ENCODE results near the gene SNX14. TPM values are rescaled to one million over a fixed set of nuclear protein-coding genes. Genes with fewer than 3 reads are reported as not detected.

Gene SNX14
- total and polyA plus RNA-seq, 10 of the 15 experiments (the other 5 are each of a cell fraction or from before 2014, with no cell fraction given) = 34.2 to 122 (median 51.0) TPM

- TF ChIP-seq CUX1 (IDR thresholded peaks at IDR 0.05; ENCODE audit: insufficient replicate concordance, low read depth, low read length) (no peak), DPF2 (IDR thresholded peaks at IDR 0.05) (no peak)
Observed at GRCh38 chr6:85556992-85557668, 36.5 kb downstream of the SNX14 start (continued).

GRCh38 chr6:85552652-85553051 is 41.0 kb downstream of the SNX14 start:
- Histone ChIP-seq H2AFZ (ENCODE audit: control insufficient read depth, low read depth, low read length) (no peak overlapping the region), H3K4me3 (no peak overlapping the region), H4K20me1 (ENCODE audit: control insufficient read depth, insufficient read depth) (no peaks in the 10 kb centered on the region), H3K27me3 (replicated peaks in 1 of 2; ENCODE audit: control insufficient read depth in 2 of 2, insufficient read depth in 2 of 2, low read length in 1 of 2) (no peaks in the 10 kb centered on the region), H3K36me3 (ENCODE audit: control insufficient read depth in 2 of 2, insufficient read depth in 2 of 2, low read length in 1 of 2) (peaks cover 0 to 7% of the 10 kb centered on the region in 2 experiments; a peak in 1 of 4 replicates), H3K9ac (ENCODE audit: control insufficient read depth, insufficient read depth, low read length) (no peak overlapping the region), H3K4me2 (ENCODE audit: control insufficient read depth, insufficient read depth) (no peak overlapping the region), H3K27ac (ENCODE audit: control insufficient read depth, insufficient read depth) (no peak overlapping the region), H3K79me2 (ENCODE audit: control insufficient read depth, insufficient read depth, low read length) (no peaks in the 10 kb centered on the region), H3K4me1 (ENCODE audit: control insufficient read depth, insufficient read depth, low read length) (no peaks in the 10 kb centered on the region), H3K9me3 (replicated peaks; ENCODE audit: control insufficient read depth, insufficient read depth, low read length) (peaks cover 4% of the 10 kb centered on the region; the same call in 1 of the 3 replicates)
- ChIA-PET CTCF (no interaction called here), POLR2A (no interaction called here), SMC1A (ENCODE audit: uncharacterized antibody, unreplicated experiment) (no interaction called here), RAD21 (ENCODE audit: unreplicated experiment) (no interaction called here)
- in situ Hi-C loops (cut with MboI) = no loop called here
- WGBS (ENCODE audit: insufficient coverage, insufficient replicate concordance, low lambda C conversion rate, missing lambda C conversion rate) = 94% methylated on average over 3 of the region's 3 CpGs
- ATAC-seq (no peak), DNase-seq (ENCODE audit: low read depth, low spot score) (no peak), FAIRE-seq (no peak)
- BruUV-seq (replicated peaks) = no TSS peak
- intact Hi-C loops (cut with micrococcal nuclease; ENCODE audit: unreplicated experiment) = no loop called here
- TF ChIP-seq E2F8 (IDR thresholded peaks at IDR 0.05; ENCODE audit: low read depth, partially characterized antibody) (no peak), ZNF384 (IDR thresholded peaks at IDR 0.05; ENCODE audit: borderline replicate concordance, low read depth, low read length) (no peak), SP1 (IDR thresholded peaks at IDR 0.05; ENCODE audit: low read depth, low read length) (no peak), KDM1A (IDR thresholded peaks at IDR 0.05; ENCODE audit: borderline replicate concordance) (no peak), MAX (IDR thresholded peaks at IDR 0.05; ENCODE audit: low read depth, low read length) (no peak), ZNF217 (IDR thresholded peaks at IDR 0.05) (no peak), TCF3 (IDR thresholded peaks at IDR 0.05; ENCODE audit: borderline replicate concordance, insufficient read depth, low read depth, low read length) (no peak), EP300 (IDR thresholded peaks at IDR 0.05; ENCODE audit: borderline replicate concordance in 1 of 2, control insufficient read depth in 1 of 2, low read depth in 2 of 2, low read length in 2 of 2) (no peak), USF1 (IDR thresholded peaks at IDR 0.05; ENCODE audit: borderline replicate concordance, extremely low read length, insufficient read depth, low read depth, low read length) (no peak), EED (IDR thresholded peaks at IDR 0.05; ENCODE audit: low read depth) (no peak), ZNF622 (IDR thresholded peaks at IDR 0.05) (no peak)
